Left forelimb (tissue), 1 donor: ENCODE measurements around the gene C4orf33.

Experiments used
- DNase-seq: peaks from one replicate; pipeline ENCODE4 v3.0.0-alpha.2; 2018; ENCODE audit warnings: low spot score

The C4orf33 gene

DNA sequence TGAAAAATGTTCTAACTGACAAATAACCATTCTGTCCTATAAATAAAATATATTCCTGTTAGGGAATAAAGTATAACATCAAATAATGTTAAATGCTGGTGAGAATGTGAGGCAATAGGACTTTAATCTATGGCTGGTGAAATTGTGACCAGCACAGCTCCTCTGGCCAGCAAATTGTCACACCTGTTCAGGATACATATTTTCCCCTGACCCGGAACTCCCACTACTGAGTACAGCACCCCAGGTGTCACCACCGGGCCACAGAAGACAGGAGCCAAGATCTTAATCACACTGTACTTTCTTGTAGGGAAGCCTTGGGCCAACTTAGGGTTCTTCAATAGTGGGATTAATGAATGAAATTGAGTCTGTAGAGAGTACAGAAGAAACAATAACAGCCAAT is 33.2 kb downstream of the C4orf33 start:
- no peak for DNase-seq

DNA sequence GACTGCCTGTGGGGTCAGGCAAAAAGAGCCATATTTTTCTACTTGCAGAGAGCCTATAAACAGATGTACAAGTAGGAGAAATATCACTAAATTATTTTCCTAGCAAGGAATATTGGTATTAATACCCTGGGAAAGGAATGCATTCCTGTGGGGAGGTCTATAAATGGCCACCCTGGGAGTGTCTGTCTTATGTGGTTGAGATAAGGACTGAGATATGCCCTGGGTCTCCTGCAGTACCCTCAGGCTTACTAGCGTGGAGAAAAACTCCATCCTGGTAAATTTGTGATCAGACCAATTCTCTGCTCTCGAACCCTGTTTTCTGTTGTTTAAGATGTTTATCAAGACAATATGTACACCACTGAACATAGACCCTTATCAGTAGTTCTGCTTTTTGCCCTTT is 35.4 kb downstream of the C4orf33 start:
- DNase-seq, result no peak

DNA sequence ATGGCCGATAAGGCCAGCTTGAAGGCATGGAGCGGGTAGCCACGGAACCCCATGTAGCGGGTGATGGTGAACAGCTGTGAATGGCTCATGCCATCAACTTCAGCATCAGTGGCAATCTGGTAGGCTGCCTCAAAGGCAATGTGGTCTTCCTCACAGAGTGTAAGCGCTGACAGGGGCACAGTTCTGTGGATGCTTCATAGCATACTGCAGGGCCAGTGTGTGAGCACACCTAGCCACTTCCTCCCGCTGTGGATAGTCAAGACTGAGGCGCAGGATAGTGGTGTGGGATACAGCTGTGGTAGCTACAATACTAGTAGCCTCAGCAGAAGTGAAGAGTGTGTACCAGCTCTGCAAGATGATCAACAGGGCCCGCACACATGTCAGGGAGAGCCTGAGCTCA is 40.5 kb downstream of the C4orf33 start:
- DNase-seq, result no peak

DNA sequence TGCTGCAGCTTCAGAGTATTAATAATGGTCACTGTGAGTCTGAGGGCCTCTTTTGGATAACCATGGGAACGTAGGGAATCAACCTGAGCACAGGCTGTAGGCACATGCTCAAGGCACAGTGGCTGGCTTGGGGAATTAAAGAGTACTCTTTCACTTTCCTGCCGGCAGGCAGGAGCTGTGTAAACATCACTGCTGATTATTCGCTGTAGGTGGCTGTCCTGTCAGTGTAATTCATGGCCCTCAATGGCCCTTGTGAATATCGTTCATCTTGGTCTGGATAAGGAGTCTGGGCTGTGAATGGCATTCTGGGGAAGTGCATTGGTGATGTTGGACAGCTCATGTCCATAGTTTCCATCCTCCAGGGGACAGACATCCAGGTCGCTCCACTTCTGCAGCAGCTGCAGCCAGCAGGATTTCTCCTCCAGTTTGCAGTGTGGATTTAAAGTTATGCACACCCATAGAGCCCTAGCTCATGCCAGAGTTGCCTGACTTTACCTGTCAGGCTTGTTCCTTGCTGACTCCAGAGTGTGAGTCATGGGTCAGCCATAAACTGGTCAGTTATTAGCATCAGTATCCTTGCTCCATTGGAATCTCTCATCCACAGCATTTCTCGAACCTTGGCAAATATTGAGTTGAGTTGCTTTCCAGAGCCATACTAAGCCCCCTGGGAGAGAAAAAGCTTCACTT is 43.0 kb downstream of the C4orf33 start:
- DNase-seq, result no peak

DNA sequence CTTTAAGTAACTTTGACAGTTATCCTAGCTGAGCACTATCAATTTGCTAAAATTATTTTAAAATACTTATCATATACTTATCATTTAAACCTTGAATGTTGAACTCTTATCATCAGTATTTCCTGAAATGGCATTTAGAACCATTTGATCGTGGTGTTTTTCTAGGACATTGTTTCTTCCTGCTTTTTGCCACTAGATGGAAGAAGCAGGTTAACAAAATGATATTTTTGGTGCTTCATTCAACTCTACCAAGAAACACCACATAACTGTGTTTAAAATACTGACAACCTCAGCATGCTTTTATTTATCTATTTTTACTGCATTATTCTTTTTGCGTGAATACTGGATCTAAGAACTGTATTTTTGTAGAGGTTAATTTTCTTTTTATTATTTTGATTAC is 44.6 kb downstream of the C4orf33 start:
- DNase-seq, result no peak

DNA sequence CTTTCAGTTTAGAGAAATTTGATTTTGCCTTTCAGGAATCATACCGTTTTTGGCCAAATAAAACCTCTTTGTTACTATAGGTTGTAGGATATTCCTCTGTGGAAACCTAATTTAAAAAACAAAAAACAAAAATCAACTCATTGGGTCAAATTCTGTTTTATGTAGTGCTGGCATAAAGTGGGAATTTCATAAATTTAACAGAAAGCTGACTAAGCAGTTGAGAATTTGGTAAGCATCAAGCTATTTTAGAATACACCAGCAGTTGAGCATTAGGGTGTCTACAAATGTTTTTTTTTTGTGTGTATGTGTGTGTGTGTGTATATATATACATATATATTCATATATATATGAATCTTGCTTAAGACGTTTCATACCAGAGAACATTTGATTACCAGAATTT is 47.4 kb downstream of the C4orf33 start:
- no peak for DNase-seq

DNA sequence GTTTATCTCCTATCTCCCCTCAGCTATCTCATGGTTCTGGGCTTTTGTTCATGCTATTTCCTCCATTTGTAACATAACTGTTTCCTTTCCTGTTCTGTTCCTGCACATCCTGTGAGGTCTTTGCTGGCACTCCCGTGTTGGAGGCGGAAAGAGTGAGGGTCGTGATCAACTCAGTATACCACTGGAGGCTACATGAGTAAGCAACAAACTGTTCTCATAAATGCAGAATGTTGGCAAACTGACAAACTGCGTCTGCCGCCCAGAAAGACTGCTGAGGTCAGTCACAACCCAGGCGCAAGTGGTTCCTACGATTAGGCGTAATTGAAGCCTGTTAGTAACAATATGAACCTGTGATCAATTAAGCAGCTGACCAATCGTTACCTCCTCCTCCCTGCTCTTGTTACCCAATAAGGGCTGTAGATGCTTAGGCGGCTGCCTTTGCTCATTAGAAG is 48.8 kb downstream of the C4orf33 start:
- DNase-seq, result no peak

DNA sequence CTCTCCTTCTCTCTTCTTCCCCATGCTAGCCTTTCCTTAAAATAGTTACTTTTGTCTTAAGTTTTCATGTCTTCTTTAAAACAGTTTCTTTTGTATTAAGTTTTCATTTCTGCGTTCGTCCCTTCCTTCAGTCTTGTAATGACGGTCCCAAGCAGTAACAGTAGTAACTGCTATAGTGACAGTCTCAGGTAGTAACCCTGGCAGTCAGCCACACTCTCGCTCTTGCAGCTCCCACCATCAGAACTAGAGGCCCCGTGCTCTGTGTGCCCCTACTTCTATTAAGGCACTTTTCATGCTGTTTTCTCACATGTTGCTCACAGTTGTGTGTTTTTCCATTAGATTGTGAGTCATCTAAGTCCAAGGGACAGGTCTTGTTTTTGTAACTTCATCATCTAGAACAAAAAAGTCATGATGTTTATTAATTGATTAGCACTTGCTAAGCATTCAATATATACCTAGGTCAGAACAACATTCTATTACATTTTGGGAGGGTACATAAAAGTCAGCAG is 49.3 kb downstream of the C4orf33 start:
- DNase-seq, result no peak

DNA sequence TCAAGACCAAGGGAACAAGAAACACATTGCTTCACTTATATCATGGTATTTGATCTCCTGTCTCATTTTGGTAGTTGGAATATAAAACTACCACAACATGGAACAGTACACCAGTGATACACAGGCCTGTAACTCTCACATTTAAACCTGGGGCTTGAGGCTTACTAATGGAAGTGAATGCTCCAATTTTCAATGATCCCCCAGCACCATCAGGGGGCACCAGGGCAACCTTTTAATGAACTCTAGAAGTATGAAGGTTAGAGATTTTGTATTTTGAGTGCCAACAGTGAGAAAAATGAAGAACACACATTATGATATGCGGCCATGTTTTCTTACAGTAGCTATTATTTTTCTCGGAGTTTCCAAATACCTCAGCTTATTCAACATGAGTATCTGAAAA is 50.7 kb downstream of the C4orf33 start:
- DNase-seq, result no peak

DNA sequence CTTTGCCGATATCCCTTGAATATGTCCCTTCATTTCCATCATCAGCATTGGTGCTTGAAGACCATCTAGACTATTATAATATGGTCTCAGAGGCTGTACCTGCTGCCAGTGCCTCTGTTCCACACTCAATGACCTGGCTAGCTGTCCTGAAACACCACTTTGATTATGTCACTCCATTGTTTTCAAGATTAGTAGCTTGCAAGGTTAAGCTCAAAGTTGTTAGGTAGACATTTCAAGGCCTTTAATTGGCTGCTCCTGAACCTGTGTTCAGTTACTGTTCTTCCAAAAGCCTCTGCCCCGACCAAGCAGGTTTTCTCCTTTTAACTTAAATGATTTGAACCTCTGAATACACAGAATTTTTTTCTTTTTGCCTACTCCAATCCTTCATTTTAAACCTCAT is 52.9 kb downstream of the C4orf33 start:
- DNase-seq, result no peak

DNA sequence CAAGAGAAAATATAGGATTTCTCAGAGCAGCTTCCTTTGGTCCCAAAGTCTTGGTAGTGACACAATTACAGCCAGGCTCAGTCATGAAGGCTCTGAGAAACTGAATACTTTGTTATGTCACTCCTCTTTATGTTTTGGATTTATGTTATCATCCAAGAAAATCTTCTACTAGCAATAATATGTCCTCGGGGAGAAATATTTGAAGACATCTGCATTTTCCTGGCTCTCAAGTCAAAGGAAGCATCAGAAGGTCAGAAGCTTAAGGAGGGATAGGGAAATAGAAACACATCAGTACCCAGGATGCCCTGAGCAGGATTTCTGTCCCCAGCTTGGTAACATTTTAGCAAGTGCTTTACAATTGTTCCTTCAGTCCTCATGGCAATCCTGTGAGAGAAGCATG is 54.0 kb downstream of the C4orf33 start:
- no peak for DNase-seq

DNA sequence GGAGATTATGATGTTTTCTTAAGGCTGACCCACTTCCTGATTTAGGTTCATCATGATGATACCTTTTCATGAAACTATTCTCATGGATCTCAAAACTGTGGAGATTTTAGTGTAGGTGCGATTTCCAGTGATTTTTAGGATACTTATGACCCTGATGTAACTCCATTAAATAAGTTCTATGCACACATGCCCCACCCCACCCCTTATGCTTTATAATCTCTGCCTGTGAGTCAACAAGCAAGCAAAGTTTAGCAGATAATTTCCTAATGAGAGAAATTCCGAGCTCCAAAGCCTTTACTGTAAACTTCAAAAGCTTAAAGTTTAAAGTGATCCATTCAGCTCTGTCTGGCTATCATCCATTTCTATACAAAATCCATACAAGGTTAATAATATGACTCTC is 56.4 kb downstream of the C4orf33 start:
- no peak for DNase-seq

DNA sequence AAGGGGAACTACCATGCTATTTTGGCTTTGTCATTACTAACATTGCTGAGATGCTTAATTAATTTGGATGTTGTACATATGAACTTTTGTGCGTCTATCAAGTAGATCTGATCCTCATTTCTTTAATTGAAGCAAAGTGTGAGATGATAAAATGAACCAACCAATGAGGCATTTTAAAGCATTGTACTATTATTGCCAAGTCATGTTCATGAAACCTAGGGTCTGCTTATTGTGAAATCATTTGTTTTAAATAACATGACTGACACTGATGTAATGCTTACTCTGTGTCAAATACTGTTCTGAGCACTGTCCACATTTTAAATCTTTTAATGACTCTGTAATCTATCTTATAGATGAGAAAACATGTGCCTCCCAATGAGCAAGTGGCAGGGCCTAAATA is 57.7 kb downstream of the C4orf33 start:
- DNase-seq, result no peak

DNA sequence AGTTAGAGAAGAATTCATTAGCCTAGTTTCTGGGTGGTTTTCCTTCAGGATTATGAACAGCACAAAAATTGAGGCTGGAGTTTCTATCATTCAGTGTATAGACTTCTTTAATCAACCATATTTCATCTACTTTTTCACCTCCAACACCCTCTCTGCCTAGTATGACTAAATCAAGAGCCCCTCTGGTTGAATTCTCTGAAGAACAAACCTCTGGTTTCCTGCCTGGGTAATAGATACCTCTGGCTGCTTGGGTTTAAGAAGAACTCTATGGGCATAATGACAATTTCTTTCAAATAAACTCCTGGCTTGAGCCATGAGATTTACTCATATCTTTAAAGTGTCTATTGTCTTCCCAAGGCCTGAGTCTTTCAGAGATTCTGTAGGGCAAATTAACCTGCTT is 66.5 kb downstream of the C4orf33 start:
- DNase-seq, result no peak

DNA sequence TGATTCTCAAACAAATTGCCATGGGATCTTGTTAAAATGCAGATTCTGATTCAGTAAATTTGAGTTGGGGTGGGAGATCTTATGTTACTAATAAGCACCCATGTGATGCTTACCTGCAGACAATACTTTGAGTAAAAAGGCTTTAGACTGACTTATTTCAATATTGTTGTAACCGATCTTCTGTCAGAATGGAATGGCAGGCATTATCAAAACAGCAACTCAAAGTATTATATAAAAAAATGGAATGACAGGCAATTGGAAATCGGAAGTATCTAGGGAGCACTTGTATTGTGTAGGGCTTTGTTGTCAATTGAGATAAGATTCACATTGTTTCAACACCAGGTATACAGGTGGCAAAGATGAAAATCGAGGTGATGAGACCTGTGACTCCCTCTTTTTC is 67.5 kb downstream of the C4orf33 start:
- DNase-seq, result no peak

DNA sequence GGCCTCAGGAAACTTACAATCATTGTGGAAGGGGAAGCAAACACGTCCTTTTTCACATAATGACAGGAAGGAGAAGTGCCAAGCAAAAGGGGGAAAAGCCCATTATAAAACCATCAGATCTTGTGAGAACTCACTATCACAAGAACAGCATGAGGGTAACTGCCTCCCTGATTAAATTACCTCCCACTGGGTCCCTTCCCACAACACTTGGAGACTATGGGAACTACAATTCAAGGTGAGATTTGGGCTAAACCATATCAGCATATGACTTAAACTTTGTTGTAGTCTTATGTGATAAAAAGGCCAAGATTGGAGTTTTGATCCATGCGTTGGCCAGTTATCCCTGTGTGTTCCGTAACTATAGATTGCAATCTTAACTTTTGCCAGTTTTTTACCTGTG is 68.3 kb downstream of the C4orf33 start:
- no peak for DNase-seq
